Uterus (tissue), 4 donors: ENCODE measurements around the gene LRP1. TPM values are rescaled to one million over a fixed set of nuclear protein-coding genes. Genes with fewer than 3 reads are reported as not detected.
A peak's percentile ranks its signal among the peaks of the same experiment; 100 is the strongest.

ENCODE experiments used
- DNase-seq, 2 donors: peaks; one replicate each; pipeline ENCODE4 v3.0.0-alpha.2; 2019 to 2020
- H3K27ac ChIP-seq, 2 donors: fragments of 200-600 bp; sonication (generic); 1 replicate in 1 of 2; 2 replicates in 1 of 2; pipeline ENCODE4 v1.5.1; 2016 to 2018
- H3K27me3 ChIP-seq, 2 donors: fragments of 200-600 bp; sonication (generic); one replicate each; pipeline ENCODE4 v1.5.1; 2018 to 2019; ENCODE audit warnings: control low read depth in 1 of 2
- H3K36me3 ChIP-seq, 2 donors: fragments of 200-600 bp; sonication (generic); one replicate each; pipeline ENCODE4 v1.5.1; 2019; ENCODE audit warnings: control low read depth in 1 of 2
- H3K4me1 ChIP-seq, 2 donors: fragments of 200-600 bp; sonication (generic); one replicate each; pipeline ENCODE4 v1.5.1; 2018 to 2019; ENCODE audit warnings: control low read depth in 1 of 2
- H3K4me3 ChIP-seq, 2 donors: fragments of 200-600 bp; sonication (generic); 1 replicate in 1 of 2; 2 replicates in 1 of 2; pipeline ENCODE4 v1.5.1; 2018 to 2019; ENCODE audit warnings: mild to moderate bottlenecking in 1 of 2
- H3K9me3 ChIP-seq, 2 donors: fragments of 200-600 bp; sonication (generic); one replicate each; pipeline ENCODE4 v1.5.1; 2019; ENCODE audit warnings: control low read depth in 1 of 2
- CTCF ChIP-seq, 4 experiments: fragments of 200-600 bp in 2 of 4; fragments of 450-650 bp in 2 of 4; sonication (generic) in 2 of 4; IDR thresholded peaks; one replicate each; pipeline ENCODE4 v1.5.1; 2016 to 2019; ENCODE audit warnings: antibody characterized with exemption in 4 of 4, mild to moderate bottlenecking in 2 of 4, moderate library complexity in 1 of 4
- POLR2A ChIP-seq, 2 donors: fragments of 450-650 bp; IDR thresholded peaks; one replicate each; pipeline ENCODE4 v1.6.1; 2016; ENCODE audit warnings: antibody characterized with exemption in 2 of 2, mild to moderate bottlenecking in 1 of 2, moderate library complexity in 1 of 2
- intact Hi-C: fragments of 100-400 bp; cut with DNase I; formaldehyde crosslinking; loops from one replicate; pipeline ENCODE4 v1.15.1; 2023; ENCODE audit warnings: low total_unique reads
- total RNA-seq, 4 donors: library from RNA; depleted of rRNA in 3 of 4; stranded (reverse); fragments of >200 nt in 3 of 4; gene quantifications; one replicate each; pipeline versions ENCODE4 v1.1.0 to v1.2.4, GENCODE V29; 2014 to 2023
- donor health status: DM: yes; HTN: yes; CAD: no.

The LRP1 gene
- total RNA-seq, 4 donors from 2014 or later = 164 to 507 (median 318) TPM

DNA sequence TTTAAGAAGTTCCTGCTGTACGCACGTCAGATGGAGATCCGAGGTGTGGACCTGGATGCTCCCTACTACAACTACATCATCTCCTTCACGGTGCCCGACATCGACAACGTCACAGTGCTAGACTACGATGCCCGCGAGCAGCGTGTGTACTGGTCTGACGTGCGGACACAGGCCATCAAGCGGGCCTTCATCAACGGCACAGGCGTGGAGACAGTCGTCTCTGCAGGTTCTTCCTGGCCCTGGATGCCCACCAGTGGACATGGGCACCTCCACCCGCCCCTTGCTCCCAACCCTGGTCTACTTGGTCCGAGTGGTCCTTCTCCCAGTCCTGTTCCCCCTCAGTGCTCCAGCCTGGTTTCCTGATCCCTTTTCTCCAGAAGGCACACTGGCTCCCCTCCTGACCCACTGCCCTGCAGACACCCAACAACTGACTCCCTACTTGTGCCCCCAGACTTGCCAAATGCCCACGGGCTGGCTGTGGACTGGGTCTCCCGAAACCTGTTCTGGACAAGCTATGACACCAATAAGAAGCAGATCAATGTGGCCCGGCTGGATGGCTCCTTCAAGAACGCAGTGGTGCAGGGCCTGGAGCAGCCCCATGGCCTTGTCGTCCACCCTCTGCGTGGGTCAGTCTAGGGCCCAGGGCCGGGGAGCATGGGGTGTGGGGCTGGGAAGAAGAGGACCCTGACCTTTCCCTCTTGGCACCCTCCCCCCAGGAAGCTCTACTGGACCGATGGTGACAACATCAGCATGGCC lies 51.2 kb downstream of the LRP1 start:
- Histone ChIP-seq H3K36me3 (no peaks in the 10 kb centered on the region), H3K4me3 (no peak overlapping the region), H3K4me1 (no peaks in the 10 kb centered on the region), H3K9me3 (no peaks in the 10 kb centered on the region), H3K27me3 (no peaks in the 10 kb centered on the region), H3K27ac (no peak overlapping the region)
- no peak for DNase-seq
- no peak for TF ChIP-seq POLR2A (IDR thresholded peaks at IDR 0.05)
- TF ChIP-seq CTCF (IDR thresholded peaks at IDR 0.05) = no peak
- intact Hi-C loops = loop anchor here (5.0 kb wide), 2 partner anchors 52 to 112 kb away; partner anchors contain the start of gene LRP1

- intact Hi-C loops = loop anchor here (5.0 kb wide), 1 partner anchor 113 kb away; no protein-coding TSS in a partner anchor
- H3K27ac ChIP-seq = peak overlapping the region in 1 of 2 donors; percentile 1
Measured at GRCh38 chr12:57180321-57180989, 52.2 kb downstream of the LRP1 start.

DNA sequence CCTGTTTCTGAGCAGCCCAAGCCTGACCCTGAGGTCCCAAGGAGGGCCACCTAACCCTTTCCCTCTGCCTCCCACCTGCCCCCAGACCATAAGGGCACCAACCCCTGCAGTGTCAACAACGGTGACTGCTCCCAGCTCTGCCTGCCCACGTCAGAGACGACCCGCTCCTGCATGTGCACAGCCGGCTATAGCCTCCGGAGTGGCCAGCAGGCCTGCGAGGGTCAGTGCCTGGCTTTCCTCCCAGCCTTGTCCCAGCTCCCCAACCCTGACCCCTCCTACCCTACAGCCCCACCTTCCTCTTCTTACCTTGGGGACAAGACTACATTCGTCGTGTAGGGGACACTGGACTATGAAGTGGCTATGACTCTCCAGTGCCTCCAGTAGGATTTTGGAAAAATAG lies 52.8 kb downstream of the LRP1 start:
- peak overlapping the region in 1 of 2 donors; percentile 1 for H3K27ac ChIP-seq

More at GRCh38 chr12:57180321-57180989, 52.2 kb downstream of the LRP1 start:
- no peak for TF ChIP-seq CTCF (IDR thresholded peaks at IDR 0.05)
- TF ChIP-seq POLR2A (IDR thresholded peaks at IDR 0.05) = no peak
- Histone ChIP-seq H3K27me3 (no peaks in the 10 kb centered on the region), H3K4me3 (no peak overlapping the region), H3K9me3 (no peaks in the 10 kb centered on the region), H3K36me3 (no peaks in the 10 kb centered on the region), H3K4me1 (no peaks in the 10 kb centered on the region)
- no peak for DNase-seq

DNA sequence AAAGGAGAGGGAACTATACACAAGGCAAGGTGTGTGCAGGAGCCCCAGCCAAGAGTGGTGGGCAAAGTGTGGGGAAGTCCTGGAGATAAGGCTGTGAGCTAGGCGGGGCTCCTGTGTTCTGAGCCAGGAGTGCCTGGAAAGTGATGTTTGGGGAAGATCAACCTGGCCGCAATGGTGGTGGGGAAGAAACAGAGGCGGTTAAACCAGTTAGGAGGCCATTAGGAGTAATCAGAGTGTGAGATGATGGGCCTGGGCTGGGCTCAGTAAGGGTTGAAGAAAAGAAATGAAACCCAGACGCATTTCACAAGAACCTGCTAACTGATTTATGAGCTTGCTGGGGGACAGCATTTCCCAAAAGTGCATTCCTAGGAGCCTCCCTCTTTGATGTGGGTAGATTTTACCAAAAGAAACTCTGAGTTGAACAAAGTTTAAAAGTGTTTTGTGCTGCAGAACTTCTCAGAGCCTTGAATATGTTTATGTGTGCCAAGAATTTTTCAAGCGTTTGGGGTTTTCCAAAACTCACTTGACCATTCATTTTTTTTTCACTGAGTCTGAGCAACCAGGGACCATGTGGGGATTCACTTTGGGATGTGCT lies 53.4 kb downstream of the LRP1 start:
- no peak for DNase-seq

More for the DNA sequence above, 52.8 kb downstream of the LRP1 start:
- Histone ChIP-seq H3K27me3 (no peaks in the 10 kb centered on the region), H3K4me1 (no peaks in the 10 kb centered on the region), H3K9me3 (no peaks in the 10 kb centered on the region), H3K36me3 (no peaks in the 10 kb centered on the region), H3K4me3 (no peak overlapping the region)
- intact Hi-C loops = loop anchor here (5.0 kb wide), 1 partner anchor 114 kb away; no protein-coding TSS in a partner anchor
- no peak for DNase-seq
- TF ChIP-seq POLR2A (IDR thresholded peaks at IDR 0.05) (no peak), CTCF (IDR thresholded peaks at IDR 0.05) (no peak)

More for the DNA sequence above, 53.4 kb downstream of the LRP1 start:
- H3K27ac ChIP-seq = no peak overlapping the region
- no peaks in the 10 kb centered on the region for H3K4me1 ChIP-seq
- no peaks in the 10 kb centered on the region for H3K36me3 ChIP-seq
- H3K4me3 ChIP-seq = no peak overlapping the region
- no peaks in the 10 kb centered on the region for H3K27me3 ChIP-seq
- intact Hi-C loops = loop anchor here (5.0 kb wide), 1 partner anchor 114 kb away; no protein-coding TSS in a partner anchor
- TF ChIP-seq POLR2A (IDR thresholded peaks at IDR 0.05) (no peak), CTCF (IDR thresholded peaks at IDR 0.05) (no peak)
- no peaks in the 10 kb centered on the region for H3K9me3 ChIP-seq
